HepG2 (cell line): ENCODE measurements around the gene NOL12. TPM values are rescaled to one million over a fixed set of nuclear protein-coding genes. Genes with fewer than 3 reads are reported as not detected.

Source experiments
- AKNA ChIP-seq: sonication (generic); formaldehyde crosslinking; IDR thresholded peaks from 2 replicates; pipeline ENCODE4 v1.4.0; 2020; ENCODE audit warnings: missing genetic modification reagents, borderline replicate concordance
- ARID2 ChIP-seq: sonication (generic); formaldehyde crosslinking; IDR thresholded peaks from 2 replicates; pipeline ENCODE4 v1.8.1; 2022; ENCODE audit warnings: mild to moderate bottlenecking, missing genetic modification reagents, borderline replicate concordance
- ATF2 ChIP-seq: sonication (generic); formaldehyde crosslinking; IDR thresholded peaks from 2 replicates; pipeline ENCODE4 v1.4.0; 2020; ENCODE audit warnings: missing genetic modification reagents
- FOXA1 ChIP-seq, 2 experiments: fragments of 450-650 bp in 1 of 2; sonication (generic) in 1 of 2; formaldehyde crosslinking in 1 of 2; IDR thresholded peaks; 2 replicates each; pipeline versions ENCODE4 v1.4.0 to v1.6.1; 2016 to 2020; ENCODE audit warnings: missing genetic modification reagents in 1 of 2
- HBP1 ChIP-seq: IDR thresholded peaks from 2 replicates; pipeline ENCODE4 v1.6.1; 2016; ENCODE audit warnings: low read depth, control low read depth
- HHEX ChIP-seq: IDR thresholded peaks from 2 replicates; pipeline ENCODE4 v1.6.1; 2016; ENCODE audit warnings: control low read depth
- HNRNPLL ChIP-seq: fragments of 200-400 bp; formaldehyde crosslinking; IDR thresholded peaks from 2 replicates; pipeline ENCODE4 v1.6.1; 2017; ENCODE audit warnings: mild to moderate bottlenecking, low read depth, low read length; ENCODE audit not compliant: poor library complexity, severe bottlenecking
- ISL2 ChIP-seq: sonication (generic); formaldehyde crosslinking; IDR thresholded peaks from 2 replicates; pipeline ENCODE4 v1.5.0; 2020; ENCODE audit warnings: missing genetic modification reagents
- KDM5B ChIP-seq: sonication (generic); formaldehyde crosslinking; IDR thresholded peaks from 2 replicates; pipeline ENCODE4 v1.4.0; 2020; ENCODE audit warnings: missing genetic modification reagents, mild to moderate bottlenecking, borderline replicate concordance
- NRL ChIP-seq: sonication (generic); formaldehyde crosslinking; IDR thresholded peaks from 2 replicates; pipeline ENCODE4 v1.5.0; 2020; ENCODE audit warnings: missing genetic modification reagents, mild to moderate bottlenecking, moderate library complexity, borderline replicate concordance
- PHF20 ChIP-seq: sonication (generic); formaldehyde crosslinking; IDR thresholded peaks from 2 replicates; pipeline ENCODE4 v1.5.0; 2020; ENCODE audit warnings: mild to moderate bottlenecking, missing genetic modification reagents
- POLR2G ChIP-seq: fragments of 200-400 bp; formaldehyde crosslinking; IDR thresholded peaks from 2 replicates; pipeline ENCODE4 v1.6.1; 2018; ENCODE audit warnings: mild to moderate bottlenecking, low read depth, low read length, moderate library complexity
- SSRP1 ChIP-seq: IDR thresholded peaks from 2 replicates; pipeline ENCODE4 v1.6.1; 2016; ENCODE audit warnings: control low read depth
- TAF15 ChIP-seq: fragments of 200-400 bp; formaldehyde crosslinking; IDR thresholded peaks from one replicate; pipeline ENCODE4 v1.6.1; 2018; ENCODE audit warnings: mild to moderate bottlenecking, low read depth, low read length; ENCODE audit not compliant: poor library complexity, severe bottlenecking
- ZFP62 ChIP-seq: sonication (generic); formaldehyde crosslinking; IDR thresholded peaks from 2 replicates; pipeline ENCODE4 v1.4.0; 2020; ENCODE audit warnings: missing genetic modification reagents
- ZMAT5 ChIP-seq: sonication (generic); formaldehyde crosslinking; IDR thresholded peaks from 2 replicates; pipeline ENCODE4 v1.5.0; 2020; ENCODE audit warnings: mild to moderate bottlenecking, low read depth, missing genetic modification reagents, borderline replicate concordance
- ZMYM4 ChIP-seq: sonication (generic); formaldehyde crosslinking; IDR thresholded peaks from 2 replicates; pipeline ENCODE4 v1.8.1; 2023; ENCODE audit warnings: mild to moderate bottlenecking, missing genetic modification reagents
- ZNF143 ChIP-seq: sonication (generic); formaldehyde crosslinking; IDR thresholded peaks from 2 replicates; pipeline ENCODE4 v1.4.0; 2020; ENCODE audit warnings: missing genetic modification reagents
- ZNF572 ChIP-seq: sonication (generic); formaldehyde crosslinking; IDR thresholded peaks from 2 replicates; pipeline ENCODE4 v1.5.1; 2020; ENCODE audit warnings: mild to moderate bottlenecking, missing genetic modification reagents
- ZNF644 ChIP-seq: IDR thresholded peaks from 2 replicates; pipeline ENCODE4 v1.6.1; 2016; ENCODE audit warnings: low read depth
- ZNF761 ChIP-seq: sonication (generic); formaldehyde crosslinking; conservative IDR thresholded peaks from 2 replicates; pipeline ENCODE4 v1.4.0; 2020; ENCODE audit warnings: mild to moderate bottlenecking, missing genetic modification reagents
- ZNF788 ChIP-seq: sonication (generic); formaldehyde crosslinking; IDR thresholded peaks from 2 replicates; pipeline ENCODE4 v1.5.0; 2020; ENCODE audit warnings: mild to moderate bottlenecking, missing genetic modification reagents, borderline replicate concordance
- polyA plus RNA-seq, 8 experiments: library from polyadenylated mRNA; depleted of rRNA in 3 of 8; stranded (reverse) in 7 of 8; unstranded in 1 of 8; fragments of >200 nt; fragmentation: Illumina TruSeq in 4 of 8; extraction: Trizol in 4 of 8; gene quantifications; 2 replicates each; pipeline versions ENCODE4 v1.2.1 to v1.2.3, GENCODE V29; 2011 to 2016; ENCODE audit warnings: low read depth in 4 of 8, missing spikeins in 1 of 8, mixed read lengths in 1 of 8; ENCODE audit not compliant: insufficient read depth in 1 of 8
- total RNA-seq, 5 experiments: library from RNA; depleted of rRNA; stranded (reverse); fragments of >200 nt; fragmentation: Illumina TruSeq; extraction: Trizol; gene quantifications; 2 replicates each; pipeline ENCODE4 v1.2.3, GENCODE V29; 2016; ENCODE audit warnings: low read depth in 1 of 5

The NOL12 gene
- total and polyA plus RNA-seq, 2 of the 13 experiments (the other 11 are each of a cell fraction or from before 2014, with no cell fraction given): 14.3 to 31.4 TPM

- TF ChIP-seq ISL2 (CRISPR knock-in tag): no peak
- peak; percentile 87 for TF ChIP-seq ZNF788 (CRISPR knock-in tag)
- peak; percentile 59 for TF ChIP-seq POLR2G
- peak; percentile 92; the same call in 1 of the 2 replicates for TF ChIP-seq ZNF572
- TF ChIP-seq ZMAT5 (CRISPR knock-in tag): no peak
- TF ChIP-seq ZNF761: no peak
- peak; percentile 79; the same call in 1 of the 2 replicates for TF ChIP-seq HBP1 (CRISPR knock-in tag)
- peak; percentile 82; the same call in 1 of the 2 replicates for TF ChIP-seq ATF2 (CRISPR knock-in tag)
- TF ChIP-seq PHF20 (CRISPR knock-in tag): no peak
- no peak for TF ChIP-seq AKNA (CRISPR knock-in tag)
- TF ChIP-seq ZNF644 (CRISPR knock-in tag): no peak
- TF ChIP-seq ARID2: 0 out of 2 replicates have a peak, but pooled peaks have one; percentile 38
- TF ChIP-seq FOXA1 (IDR thresholded peaks at IDR 0.05): no peak
- peak; percentile 65 for TF ChIP-seq FOXA1 (CRISPR knock-in tag; IDR thresholded peaks at IDR 0.05)
- no peak for TF ChIP-seq TAF15
- no peak for TF ChIP-seq ZFP62
- peak; percentile 55; the same call in 1 of the 2 replicates for TF ChIP-seq ZMYM4 (CRISPR knock-in tag)
- no peak for TF ChIP-seq SSRP1 (CRISPR knock-in tag)
- TF ChIP-seq KDM5B (CRISPR knock-in tag): peak; percentile 70; the same call in 1 of the 2 replicates
- TF ChIP-seq NRL (CRISPR knock-in tag): no peak
- TF ChIP-seq ZNF143 (CRISPR knock-in tag): no peak
- peak; percentile 24 for TF ChIP-seq HNRNPLL
- no peak for TF ChIP-seq HHEX (CRISPR knock-in tag)
Observed at GRCh38 chr22:37659066-37659896, 26.9 kb upstream of the NOL12 start (continued).
